HCT116 (cell line): ENCODE results near the gene ZNF814. TPM values are rescaled to one million over a fixed set of nuclear protein-coding genes. Genes with fewer than 3 reads are reported as not detected.

Experiments
- ATAC-seq: fragments of 200-7000 bp; cut with Tn5 transposase; 2 replicates; pipeline ENCODE4 v1.9.1; 2020; ENCODE audit warnings: mild to moderate bottlenecking, moderate library complexity
- BruUV-seq: library from RNA; stranded (reverse); fragments of 400-500 nt; replicated peaks from 2 replicates; lab custom pipeline; 2021; lab: Mats Ljungman, UMichigan
- CTCF ChIA-PET: fragments of 300-600 bp; sonication (Branson Sonifier 250); formaldehyde crosslinking; loops from one replicate; lab custom pipeline; 2021; ENCODE audit warnings: antibody characterized with exemption; lab: Charles Lee
- POLR2A ChIA-PET: fragments of 300-600, 350-600 bp; sonication (Branson Sonifier 250); formaldehyde crosslinking; loops from one replicate; lab custom pipeline; 2021; ENCODE audit warnings: antibody characterized with exemption; lab: Charles Lee
- RAD21 ChIA-PET, 2 experiments: fragments of 300-600 bp; sonication (Branson Sonifier 250); formaldehyde crosslinking; loops; one replicate each; lab custom pipeline; 2023; ENCODE audit warnings: low total read pairs in 2 of 2; ENCODE audit not compliant: uncharacterized antibody in 2 of 2, unreplicated experiment in 2 of 2, low non-redundant PET in 1 of 2; lab: Charles Lee
- DNase-seq: peaks from one replicate; pipeline ENCODE4 v3.0.0-alpha.2; 2010; ENCODE audit warnings: low read depth, low spot score
- H2AFZ ChIP-seq: fragments of 200-600 bp; shearing (Covaris generic), sonication (generic); 2 replicates; pipeline ENCODE4 v1.6.1; 2017; ENCODE audit warnings: low read depth, mixed run types, mixed read lengths, antibody characterized with exemption, low read length; ENCODE audit not compliant: poor library complexity, severe bottlenecking
- H3K27ac ChIP-seq: 2 replicates; pipeline ENCODE4 v1.5.1; 2012; ENCODE audit warnings: low read depth, low read length
- H3K27me3 ChIP-seq: fragments of 200-600 bp; sonication (generic); 2 replicates; pipeline ENCODE4 v1.6.1; 2016; ENCODE audit warnings: mixed run types, low read length, mixed read lengths; ENCODE audit not compliant: insufficient read depth
- H3K36me3 ChIP-seq, 2 experiments: fragments of 200-500 bp in 1 of 2; fragments of 200-600 bp in 1 of 2; sonication (Bioruptor generic) in 1 of 2; sonication (generic) in 1 of 2; 2 replicates each; pipeline versions ENCODE4 v1.5.1 to v1.6.1; 2014 to 2016; ENCODE audit warnings: low read length in 2 of 2, inconsistent platforms in 1 of 2, mixed read lengths in 1 of 2, mixed run types in 1 of 2; ENCODE audit not compliant: insufficient read depth in 2 of 2, control insufficient read depth in 1 of 2
- H3K4me1 ChIP-seq, 2 experiments: fragments of 200-600 bp in 1 of 2; sonication (generic) in 1 of 2; 2 replicates each; pipeline versions ENCODE4 v1.5.1 to v1.6.1; 2012 to 2017; ENCODE audit warnings: low read length in 2 of 2, inconsistent platforms in 1 of 2, mild to moderate bottlenecking in 1 of 2, mixed read lengths in 1 of 2, mixed run types in 1 of 2, moderate library complexity in 1 of 2; ENCODE audit not compliant: insufficient read depth in 2 of 2, control insufficient read depth in 1 of 2
- H3K4me2 ChIP-seq: fragments of 200-600 bp; sonication (generic); 2 replicates; pipeline ENCODE4 v1.6.1; 2017; ENCODE audit warnings: mixed run types, low read length, mixed read lengths
- H3K4me3 ChIP-seq, 2 experiments: fragments of 200-600 bp in 1 of 2; sonication (generic) in 1 of 2; replicated peaks in 1 of 2; 2 replicates each; pipeline ENCODE4 v1.5.1; 2011 to 2016; ENCODE audit warnings: low read length in 2 of 2, control low read depth in 1 of 2, low read depth in 1 of 2, mild to moderate bottlenecking in 1 of 2, mixed read lengths in 1 of 2, mixed run types in 1 of 2
- H3K79me2 ChIP-seq: fragments of 200-600 bp; sonication (generic); 2 replicates; pipeline ENCODE4 v1.6.1; 2017; ENCODE audit warnings: mild to moderate bottlenecking, mixed run types, low read length, moderate library complexity, mixed read lengths; ENCODE audit not compliant: insufficient read depth
- H3K9ac ChIP-seq: fragments of 200-600 bp; sonication (generic); 2 replicates; pipeline ENCODE4 v1.6.1; 2016; ENCODE audit warnings: low read length, mixed read lengths
- H3K9me2 ChIP-seq: fragments of 200-600 bp; sonication (generic), shearing (Covaris generic); 2 replicates; pipeline ENCODE4 v1.6.1; 2017; ENCODE audit warnings: mixed run types, mild to moderate bottlenecking, moderate library complexity; ENCODE audit not compliant: insufficient read depth
- H3K9me3 ChIP-seq, 2 experiments: fragments of 200-500 bp in 1 of 2; fragments of 200-600 bp in 1 of 2; sonication (Bioruptor generic) in 1 of 2; sonication (generic) in 1 of 2; 2 replicates each; pipeline ENCODE4 v1.6.1; 2014 to 2017; ENCODE audit warnings: low read length in 2 of 2, mixed read lengths in 2 of 2, inconsistent platforms in 1 of 2, low read depth in 1 of 2, mild to moderate bottlenecking in 1 of 2, mixed run types in 1 of 2, moderate library complexity in 1 of 2; ENCODE audit not compliant: control insufficient read depth in 1 of 2, insufficient read depth in 1 of 2
- H4K20me1 ChIP-seq: fragments of 200-600 bp; sonication (generic), shearing (Covaris generic); 2 replicates; pipeline ENCODE4 v1.6.1; 2017; ENCODE audit warnings: mixed run types, mild to moderate bottlenecking, moderate library complexity; ENCODE audit not compliant: insufficient read depth
- ATF3 ChIP-seq: IDR thresholded peaks from 2 replicates; pipeline ENCODE4 v1.6.1; 2012
- CBX3 ChIP-seq: IDR thresholded peaks from 2 replicates; pipeline ENCODE4 v1.6.1; 2012; ENCODE audit warnings: low read depth
- CEBPB ChIP-seq: IDR thresholded peaks from 2 replicates; pipeline ENCODE4 v1.6.1; 2012; ENCODE audit warnings: low read depth
- CTCF ChIP-seq, 3 experiments: fragments of 200-600 bp in 1 of 3; sonication (generic) in 1 of 3; IDR thresholded peaks in 2 of 3; conservative IDR thresholded peaks in 1 of 3; 2 replicates each; pipeline ENCODE4 v1.5.1; 2012 to 2017; ENCODE audit warnings: low read depth in 2 of 3, low read length in 2 of 3, antibody characterized with exemption in 1 of 3, borderline replicate concordance in 1 of 3, control low read depth in 1 of 3, mild to moderate bottlenecking in 1 of 3, mixed read lengths in 1 of 3, mixed run types in 1 of 3, moderate library complexity in 1 of 3; ENCODE audit not compliant: insufficient read depth in 1 of 3
- EGR1 ChIP-seq: IDR thresholded peaks from 2 replicates; pipeline ENCODE4 v1.6.1; 2012; ENCODE audit warnings: low read depth
- ELF1 ChIP-seq: IDR thresholded peaks from 2 replicates; pipeline ENCODE4 v1.6.1; 2012; ENCODE audit warnings: low read depth, borderline replicate concordance
- EZH2 ChIP-seq: fragments of 200-600 bp; sonication (generic); IDR thresholded peaks from 2 replicates; pipeline ENCODE4 v1.6.1; 2017; ENCODE audit warnings: antibody characterized with exemption, mixed run types
- FOSL1 ChIP-seq: IDR thresholded peaks from 2 replicates; pipeline ENCODE4 v1.6.1; 2012; ENCODE audit warnings: low read depth
- JUND ChIP-seq: IDR thresholded peaks from 2 replicates; pipeline ENCODE4 v1.6.1; 2012
- POLR2A ChIP-seq: IDR thresholded peaks from 2 replicates; pipeline ENCODE4 v1.7.0; 2011; ENCODE audit warnings: borderline replicate concordance; ENCODE audit not compliant: insufficient read depth, insufficient read length; ENCODE audit errors: extremely low read depth
- SP1 ChIP-seq: IDR thresholded peaks from 2 replicates; pipeline ENCODE4 v1.6.1; 2012; ENCODE audit warnings: low read depth
- SRF ChIP-seq: IDR thresholded peaks from 2 replicates; pipeline ENCODE4 v1.6.1; 2012; ENCODE audit warnings: low read depth
- TCF7L2 ChIP-seq: IDR thresholded peaks from 2 replicates; pipeline ENCODE4 v1.7.0; 2011; ENCODE audit warnings: borderline replicate concordance, inconsistent platforms; ENCODE audit not compliant: insufficient read depth, insufficient read length; ENCODE audit errors: extremely low read depth
- ZFX ChIP-seq: fragments of 450-650 bp; IDR thresholded peaks from 2 replicates; pipeline ENCODE4 v1.6.1; 2017
- ZNF274 ChIP-seq: fragments of 200-500 bp; sonication (Bioruptor generic); IDR thresholded peaks from 2 replicates; pipeline ENCODE4 v1.6.1; 2014; ENCODE audit warnings: mild to moderate bottlenecking, low read depth, low read length, inconsistent platforms
- intact Hi-C: fragments of 100-400 bp; cut with micrococcal nuclease; formaldehyde crosslinking; loops from 2 replicates; pipeline ENCODE4 v1.10.0; 2022
- total RNA-seq: library from RNA; stranded (reverse); gene quantifications from one replicate; pipeline ENCODE4 v1.2.1, GENCODE V29; 2021; ENCODE audit not compliant: unreplicated experiment
- TF ChIP-seq, protein P1 (sequence below): IDR thresholded peaks from 2 replicates; pipeline ENCODE4 v1.6.1; 2012
- TF ChIP-seq, protein P2 (sequence below): IDR thresholded peaks from 2 replicates; pipeline ENCODE4 v1.6.1; 2011; ENCODE audit warnings: mild to moderate bottlenecking, low read length, moderate library complexity; ENCODE audit not compliant: insufficient replicate concordance; ENCODE audit errors: extremely low read depth

Gene ZNF814
- total RNA-seq, 1 experiment from 2014 or later: 2.5 TPM

- Histone ChIP-seq H2AFZ (no peak overlapping the region), H3K27ac (no peak overlapping the region), H3K36me3 (peaks cover 3 to 9% of the 10 kb centered on the region in 2 experiments; a peak in 3 of 4 replicates), H3K4me3 (no peak overlapping the region), H3K9me3 (no peaks in the 10 kb centered on the region; a peak in 1 of 4 replicates), H3K79me2 (no peaks in the 10 kb centered on the region), H3K4me1 (peaks cover 0 to 6% of the 10 kb centered on the region in 2 experiments; a peak in 1 of 4 replicates), H3K27me3 (no peaks in the 10 kb centered on the region), H4K20me1 (no peaks in the 10 kb centered on the region), H3K9ac (no peak overlapping the region), H3K4me2 (no peak overlapping the region), H3K9me2 (no peaks in the 10 kb centered on the region)
- no TSS peak for BruUV-seq
- intact Hi-C loops: loop anchor here (10.0 kb wide), 1 partner anchor 280 kb away; the partner anchor contains the start of gene ZNF211
- ATAC-seq (no peak), DNase-seq (no peak)
- CTCF ChIA-PET: no interaction called here
- no peak for TF ChIP-seq POLR2A
- TF ChIP-seq ATF3: no peak
- TF ChIP-seq CEBPB: no peak
- no peak for TF ChIP-seq ZFX
- TF ChIP-seq EZH2: no peak
- TF ChIP-seq SRF: no peak
- TF ChIP-seq, protein P1, sequence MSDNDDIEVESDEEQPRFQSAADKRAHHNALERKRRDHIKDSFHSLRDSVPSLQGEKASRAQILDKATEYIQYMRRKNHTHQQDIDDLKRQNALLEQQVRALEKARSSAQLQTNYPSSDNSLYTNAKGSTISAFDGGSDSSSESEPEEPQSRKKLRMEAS: no peak
- TF ChIP-seq ELF1: no peak
- POLR2A ChIA-PET: no interaction called here
- RAD21 ChIA-PET: no interaction called here
These were observed 25.7 kb upstream of the ZNF814 start for GRCh38 chr19:57914531-57914930.

- Histone ChIP-seq H3K27me3 (no peaks in the 10 kb centered on the region), H3K79me2 (no peaks in the 10 kb centered on the region), H3K9ac (no peak overlapping the region), H3K27ac (no peak overlapping the region), H3K9me2 (no peaks in the 10 kb centered on the region), H3K36me3 (peaks cover 3 to 9% of the 10 kb centered on the region in 2 experiments; a peak in 3 of 4 replicates), H4K20me1 (no peaks in the 10 kb centered on the region), H3K4me2 (no peak overlapping the region), H3K4me1 (no peaks in the 10 kb centered on the region), H3K4me3 (no peak overlapping the region), H2AFZ (no peak overlapping the region), H3K9me3 (peaks cover 0 to 3% of the 10 kb centered on the region in 2 experiments; a peak in 1 of 4 replicates)
- ATAC-seq: no peak
- no peak for DNase-seq
- RAD21 ChIA-PET: no interaction called here
- intact Hi-C loops: loop anchor here (10.0 kb wide), 1 partner anchor 503 kb away; no protein-coding TSS in a partner anchor
- POLR2A ChIA-PET: no interaction called here
- no TSS peak for BruUV-seq
- CTCF ChIA-PET: no interaction called here
- TF ChIP-seq, protein P2, sequence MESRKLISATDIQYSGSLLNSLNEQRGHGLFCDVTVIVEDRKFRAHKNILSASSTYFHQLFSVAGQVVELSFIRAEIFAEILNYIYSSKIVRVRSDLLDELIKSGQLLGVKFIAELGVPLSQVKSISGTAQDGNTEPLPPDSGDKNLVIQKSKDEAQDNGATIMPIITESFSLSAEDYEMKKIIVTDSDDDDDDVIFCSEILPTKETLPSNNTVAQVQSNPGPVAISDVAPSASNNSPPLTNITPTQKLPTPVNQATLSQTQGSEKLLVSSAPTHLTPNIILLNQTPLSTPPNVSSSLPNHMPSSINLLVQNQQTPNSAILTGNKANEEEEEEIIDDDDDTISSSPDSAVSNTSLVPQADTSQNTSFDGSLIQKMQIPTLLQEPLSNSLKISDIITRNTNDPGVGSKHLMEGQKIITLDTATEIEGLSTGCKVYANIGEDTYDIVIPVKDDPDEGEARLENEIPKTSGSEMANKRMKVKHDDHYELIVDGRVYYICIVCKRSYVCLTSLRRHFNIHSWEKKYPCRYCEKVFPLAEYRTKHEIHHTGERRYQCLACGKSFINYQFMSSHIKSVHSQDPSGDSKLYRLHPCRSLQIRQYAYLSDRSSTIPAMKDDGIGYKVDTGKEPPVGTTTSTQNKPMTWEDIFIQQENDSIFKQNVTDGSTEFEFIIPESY: no peak
- TF ChIP-seq CTCF (IDR thresholded peaks at IDR 0.05 in 2 of 3, conservative IDR thresholded peaks at IDR 0.05 in 1 of 3; ENCODE audit: borderline replicate concordance in 1 of 3, insufficient read depth in 1 of 3, low read depth in 2 of 3, low read length in 2 of 3) (no peak), JUND (no peak), CBX3 (no peak), FOSL1 (no peak), EGR1 (no peak), TCF7L2 (no peak), ZFX (no peak), EZH2 (no peak), ATF3 (no peak), ZNF274 (no peak), SP1 (no peak), SRF (no peak), POLR2A (no peak)
These were observed 18.6 kb upstream of the ZNF814 start for GRCh38 chr19:57907394-57907793.
